HTERT RPE-1 (cell line): Measurements from ENCODE around the gene PIM1.

ENCODE experiments used
- in situ Hi-C: fragments of 300-500 bp; cut with MboI; formaldehyde crosslinking; loops from 4 replicates; pipeline ENCODE4 v1.14.3; 2020; ENCODE audit warnings: low sequenced_read_pairs

PIM1 gene

GRCh38 chr6:37185949-37186720 lies 16.2 kb downstream of the PIM1 start:
- in situ Hi-C loops, result loop anchor here (25.0 kb wide), 1 partner anchor 149 kb away; no protein-coding TSS in a partner anchor

- in situ Hi-C loops, result loop anchor here (25.0 kb wide), 1 partner anchor 150 kb away; no protein-coding TSS in a partner anchor
Measured at GRCh38 chr6:37187321-37188022, 17.5 kb downstream of the PIM1 start.

GRCh38 chr6:37188962-37189510 lies 19.1 kb downstream of the PIM1 start:
- in situ Hi-C loops, result loop anchor here (25.0 kb wide), 1 partner anchor 152 kb away; no protein-coding TSS in a partner anchor

GRCh38 chr6:37190159-37190535 lies 20.2 kb downstream of the PIM1 start:
- in situ Hi-C loops, result loop anchor here (25.0 kb wide), 1 partner anchor 153 kb away; no protein-coding TSS in a partner anchor

GRCh38 chr6:37192666-37193065 lies 22.7 kb downstream of the PIM1 start:
- in situ Hi-C loops, result loop anchor here (25.0 kb wide), 1 partner anchor 155 kb away; no protein-coding TSS in a partner anchor

GRCh38 chr6:37194886-37195285 lies 24.9 kb downstream of the PIM1 start:
- in situ Hi-C loops, result loop anchor here (25.0 kb wide), 1 partner anchor 158 kb away; no protein-coding TSS in a partner anchor

- in situ Hi-C loops, result loop anchor here (25.0 kb wide), 1 partner anchor 159 kb away; no protein-coding TSS in a partner anchor
Measured at GRCh38 chr6:37196451-37196850, 26.5 kb downstream of the PIM1 start.

GRCh38 chr6:37200085-37200484 lies 30.1 kb downstream of the PIM1 start:
- in situ Hi-C loops, result no loop called here

GRCh38 chr6:37201726-37202125 lies 31.8 kb downstream of the PIM1 start:
- in situ Hi-C loops, result no loop called here

GRCh38 chr6:37202788-37203491 lies 33.0 kb downstream of the PIM1 start:
- in situ Hi-C loops, result no loop called here

GRCh38 chr6:37204014-37204751 lies 34.2 kb downstream of the PIM1 start:
- in situ Hi-C loops, result no loop called here

- in situ Hi-C loops, result no loop called here
Measured at GRCh38 chr6:37205175-37205996, 35.4 kb downstream of the PIM1 start.

- in situ Hi-C loops, result no loop called here
Measured at GRCh38 chr6:37205997-37206340, 36.0 kb downstream of the PIM1 start.

GRCh38 chr6:37206622-37207021 lies 36.7 kb downstream of the PIM1 start:
- in situ Hi-C loops, result no loop called here

GRCh38 chr6:37207903-37208456 lies 38.0 kb downstream of the PIM1 start:
- in situ Hi-C loops, result no loop called here

- in situ Hi-C loops, result no loop called here
Measured at GRCh38 chr6:37208793-37209192, 38.8 kb downstream of the PIM1 start.

GRCh38 chr6:37209461-37210205 lies 39.7 kb downstream of the PIM1 start:
- in situ Hi-C loops, result no loop called here

GRCh38 chr6:37210313-37210968 lies 40.5 kb downstream of the PIM1 start:
- in situ Hi-C loops, result no loop called here
